ENCODE results near the gene CHST3.
"Not testable (repeated sequence)": the region's sequence is repeated elsewhere in the genome, so short reads cannot be mapped to it uniquely, and the experiment has no call there.

CHST3 gene

DNA sequence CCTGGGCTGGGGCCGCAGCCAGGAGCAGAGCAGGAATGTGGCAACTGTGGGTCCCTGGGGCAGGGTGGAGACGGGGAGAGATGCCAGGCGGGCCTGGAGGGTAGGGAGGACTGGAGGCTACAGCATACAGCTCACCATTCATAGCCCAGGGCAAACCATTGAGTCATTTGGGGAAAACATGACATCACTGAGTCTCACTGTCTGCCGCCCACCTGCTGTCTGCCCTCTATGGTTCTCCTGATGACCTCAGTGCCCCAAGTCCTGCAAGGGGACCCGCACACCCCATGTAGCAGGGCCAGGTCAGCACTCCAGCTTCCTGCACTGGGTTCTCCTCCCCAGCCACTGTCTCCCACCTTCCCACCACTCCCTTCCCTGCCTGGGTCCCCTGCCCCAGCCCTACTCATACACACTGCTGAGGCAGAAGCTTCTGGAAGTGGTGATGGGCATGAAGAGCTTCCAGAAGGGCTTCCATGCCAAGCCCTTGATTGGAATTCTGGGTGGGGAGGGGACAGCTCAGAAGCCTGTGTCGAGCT, 10.4 kb downstream of the CHST3 start:
- no peak for DNase-seq

DNA sequence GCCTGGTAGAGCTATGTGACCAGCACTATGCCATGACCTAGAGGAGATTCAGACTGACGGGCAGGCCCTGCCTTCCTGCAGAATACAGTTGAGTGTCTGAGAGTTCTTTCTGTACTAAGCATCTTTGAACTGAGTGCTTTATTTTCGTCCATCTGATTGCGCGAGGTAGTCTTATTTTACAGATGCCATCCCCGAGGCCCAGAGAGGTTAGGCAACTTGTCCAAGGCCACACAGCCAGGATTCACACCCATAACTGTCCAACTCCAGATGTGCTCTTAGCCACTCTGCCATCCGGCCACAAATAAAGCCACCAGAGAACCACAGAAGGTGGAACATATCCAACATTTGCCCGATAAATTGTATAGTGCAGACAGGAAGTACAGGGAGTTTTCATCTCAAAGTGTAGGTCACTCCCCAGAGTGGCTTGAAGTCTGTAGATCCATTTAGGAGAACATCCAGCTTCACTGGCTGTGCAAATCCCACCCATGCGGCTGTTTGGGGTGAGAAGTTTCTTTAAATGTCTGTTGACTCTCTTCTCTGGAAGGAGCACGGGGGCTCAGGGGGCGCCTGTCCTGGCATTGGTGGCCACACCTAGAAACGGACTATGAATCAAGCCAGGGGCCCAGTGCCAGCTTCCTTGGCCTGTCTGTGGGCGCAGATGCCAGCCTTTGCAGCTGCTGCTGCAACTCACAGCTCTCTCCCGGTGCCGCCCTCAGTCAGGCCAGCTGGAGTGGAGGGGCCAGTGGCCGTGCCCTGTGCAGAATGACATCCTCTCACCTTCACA, 11.1 kb downstream of the CHST3 start:
- DNase-seq, result no peak

GRCh38 chr10:71975871-71976725, 11.9 kb downstream of the CHST3 start:
- no peak for DNase-seq

GRCh38 chr10:71977614-71977903, 13.4 kb downstream of the CHST3 start:
- DNase-seq, result not testable (repeated sequence)

GRCh38 chr10:71978476-71978875, 14.3 kb downstream of the CHST3 start:
- no peak for DNase-seq

GRCh38 chr10:71978988-71979691, 14.9 kb downstream of the CHST3 start:
- no peak for DNase-seq

GRCh38 chr10:71979692-71980062, 15.5 kb downstream of the CHST3 start:
- no peak for DNase-seq

GRCh38 chr10:71980181-71981014, 16.2 kb downstream of the CHST3 start:
- DNase-seq, result no peak

- DNase-seq, result no peak
Measured at GRCh38 chr10:71981015-71981875, 17.1 kb downstream of the CHST3 start.

DNA sequence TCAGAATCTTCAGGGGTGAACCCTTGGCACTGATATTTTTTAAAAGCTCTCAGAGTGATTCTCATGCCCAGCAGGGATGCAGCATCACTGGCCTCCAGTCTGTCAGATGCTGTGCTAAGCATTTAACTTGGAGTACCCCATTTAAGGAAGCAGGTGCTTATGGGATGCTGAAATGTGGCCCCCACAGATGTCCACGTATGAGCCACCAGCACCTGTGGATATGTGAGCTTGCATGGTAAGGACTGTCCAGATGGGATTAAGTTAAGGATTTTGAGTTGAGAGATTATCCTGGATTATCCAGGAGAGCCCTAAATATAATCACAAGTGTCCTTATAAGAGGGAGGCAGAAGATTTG, 17.7 kb downstream of the CHST3 start:
- no peak for DNase-seq

GRCh38 chr10:71982269-71983178, 18.3 kb downstream of the CHST3 start:
- no peak for DNase-seq

DNA sequence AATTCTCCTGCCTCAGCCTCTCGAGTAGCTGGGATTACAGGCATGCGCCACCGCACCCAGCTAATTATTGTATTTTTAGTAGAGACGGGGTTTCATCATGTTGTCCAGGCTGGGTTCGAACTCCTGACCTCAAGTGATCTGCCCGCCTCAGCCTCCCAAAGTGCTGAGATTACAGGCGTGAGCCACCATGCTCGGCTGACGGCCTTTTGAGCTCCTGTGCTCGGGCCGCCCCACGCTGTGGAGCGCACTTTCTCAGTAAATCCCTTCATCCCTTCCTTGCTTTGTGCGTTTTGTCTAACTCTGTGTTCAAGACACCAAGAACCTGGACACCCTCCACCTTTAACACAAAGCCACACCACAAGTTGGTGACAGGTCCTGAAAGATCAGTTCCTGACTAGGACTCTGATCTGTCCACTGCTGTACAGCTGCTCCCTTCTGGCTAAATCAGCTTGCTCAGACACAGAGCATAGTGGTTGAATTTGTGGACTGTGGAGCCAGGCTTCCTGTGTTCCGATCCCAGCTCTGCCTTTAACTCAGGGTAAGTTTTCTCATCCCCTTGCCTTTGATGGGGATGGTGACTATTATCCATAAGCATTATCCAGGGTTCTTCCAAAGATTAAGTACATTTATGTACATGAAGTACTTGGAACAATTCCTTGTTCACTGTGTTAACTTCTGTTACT, 20.1 kb downstream of the CHST3 start:
- DNase-seq, result no peak

DNA sequence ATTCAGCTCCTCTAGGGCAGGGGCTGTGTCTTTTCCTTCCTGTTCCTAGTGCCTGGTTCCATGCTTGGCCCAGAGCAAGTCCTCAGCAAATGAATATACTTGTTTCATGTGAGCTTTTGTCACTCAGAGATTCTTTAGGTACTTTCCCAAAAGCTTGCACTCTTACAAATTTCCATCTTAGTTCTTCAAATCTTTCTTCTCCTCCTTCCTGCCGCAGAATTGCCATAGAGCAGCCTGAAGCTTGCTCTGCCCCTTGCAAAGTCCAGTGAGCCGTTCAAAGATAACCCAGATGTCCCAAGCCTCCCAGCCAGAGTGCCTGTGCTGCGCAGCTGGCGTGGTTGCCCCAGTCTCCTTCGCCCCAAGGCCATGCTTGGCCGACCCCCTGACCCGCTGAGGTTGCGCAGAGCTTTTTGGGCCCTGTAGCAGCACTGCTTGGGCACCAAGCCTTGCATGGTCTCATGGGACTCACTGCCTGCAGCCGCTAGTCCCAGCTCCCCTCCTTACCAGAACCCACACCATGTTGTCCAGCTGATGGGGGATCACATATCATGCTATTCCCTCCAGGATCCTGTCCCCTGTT, 20.7 kb downstream of the CHST3 start:
- DNase-seq, result no peak

GRCh38 chr10:71985542-71986250, 21.5 kb downstream of the CHST3 start:
- DNase-seq, result no peak

DNA sequence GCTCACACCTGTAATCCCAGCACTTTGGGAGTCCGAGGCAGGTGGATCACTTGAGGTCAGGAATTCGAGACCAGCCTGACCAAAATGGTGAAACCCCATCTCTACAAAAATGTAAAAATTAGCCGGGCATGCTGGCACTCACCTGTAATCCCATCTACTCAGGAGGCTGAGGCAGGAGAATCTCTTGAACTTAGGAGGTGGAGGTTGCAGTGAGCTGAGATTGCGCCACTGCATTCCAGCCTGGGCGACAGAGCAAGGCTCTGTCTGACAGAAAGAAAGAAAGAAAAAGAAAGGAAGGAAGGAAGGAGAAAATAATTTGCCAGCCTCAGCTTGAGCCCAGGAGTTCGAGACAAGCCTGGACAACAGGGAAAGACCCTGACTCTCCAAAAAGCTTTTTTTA, 24.7 kb downstream of the CHST3 start:
- not testable (repeated sequence) for DNase-seq

- no peak for DNase-seq
Measured at GRCh38 chr10:71989661-71990454, 25.7 kb downstream of the CHST3 start.

DNA sequence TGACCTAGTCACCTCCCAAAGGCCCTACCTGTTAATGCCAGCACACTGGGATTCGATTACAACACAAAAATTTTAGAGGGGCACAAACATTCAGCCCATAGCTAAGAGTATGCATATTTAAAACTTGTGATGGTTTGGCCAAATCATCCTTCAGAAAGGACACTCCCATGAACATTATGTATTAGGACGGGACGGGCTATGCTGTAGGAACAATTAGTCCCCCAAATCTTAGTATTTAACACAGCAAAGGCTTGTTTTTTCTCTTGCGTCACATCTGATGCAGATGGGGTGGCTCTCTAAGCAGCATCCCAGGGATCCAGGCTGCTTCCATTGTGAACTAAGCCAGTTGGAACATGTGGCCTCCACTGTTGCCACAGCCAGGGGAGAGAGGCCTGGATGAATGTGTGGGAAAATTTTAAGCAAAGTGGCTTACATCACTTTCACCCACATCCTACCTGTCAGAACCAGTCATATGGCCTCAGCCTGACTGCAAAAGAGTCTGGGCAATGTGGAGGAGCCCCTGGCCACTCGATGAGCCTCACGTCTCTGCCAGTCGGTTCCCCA, 26.6 kb downstream of the CHST3 start:
- no peak for DNase-seq

DNA sequence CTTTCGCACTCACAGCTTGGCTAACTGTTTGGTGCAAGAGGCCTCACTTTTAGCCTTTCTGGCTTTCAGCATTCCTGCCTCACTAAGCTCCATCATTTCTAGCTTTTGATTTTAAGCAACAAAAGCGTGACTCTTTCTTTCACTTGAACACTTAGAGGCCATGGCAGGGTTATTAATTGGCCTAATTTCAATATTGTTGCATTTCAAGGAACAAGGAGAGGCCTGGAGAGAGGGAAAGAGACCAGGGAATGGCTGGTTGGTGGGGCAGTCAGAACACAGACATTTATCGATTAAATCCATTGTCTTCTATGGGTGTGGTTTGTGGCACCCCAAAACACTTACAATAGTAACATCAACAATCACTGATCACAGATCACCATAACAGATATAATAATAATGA, 31.3 kb downstream of the CHST3 start:
- DNase-seq, result no peak
